GM12874 (cell line): ENCODE results near the gene GTF3A.

ENCODE experiments used
- CTCF ChIP-seq: IDR thresholded peaks from 2 replicates; pipeline ENCODE4 v1.5.1; 2011; ENCODE audit warnings: low read depth, mild to moderate bottlenecking, control low read depth, low read length, moderate library complexity; ENCODE audit not compliant: insufficient read depth

The GTF3A gene

GRCh38 chr13:27383104-27383921, 41.1 kb upstream of the GTF3A start:
- no peak for TF ChIP-seq CTCF

- no peak for TF ChIP-seq CTCF
These were observed 40.1 kb upstream of the GTF3A start for GRCh38 chr13:27384285-27384684.

- no peak for TF ChIP-seq CTCF
These were observed 36.2 kb upstream of the GTF3A start for GRCh38 chr13:27388241-27388640.

GRCh38 chr13:27389891-27390290, 34.5 kb upstream of the GTF3A start:
- no peak for TF ChIP-seq CTCF

- TF ChIP-seq CTCF = no peak
These were observed 32.9 kb upstream of the GTF3A start for GRCh38 chr13:27391471-27391870.

GRCh38 chr13:27393101-27393500, 31.3 kb upstream of the GTF3A start:
- no peak for TF ChIP-seq CTCF

GRCh38 chr13:27395007-27395510, 29.4 kb upstream of the GTF3A start:
- no peak for TF ChIP-seq CTCF
